GM21528 (cell line): ENCODE measurements around the gene TMEM150C.

Experiments used
- ATAC-seq: cut with Tn5 transposase; IDR thresholded peaks from one replicate; pipeline ENCODE4 v1.9.1; 2021; ENCODE audit warnings: mild to moderate bottlenecking, moderate library complexity; ENCODE audit not compliant: unreplicated experiment, low FRiP score

Gene TMEM150C

GRCh38 chr4:82561786-82562563 lies at the start of gene TMEM150C:
Gene TMEM150C (minus strand): TSS chr4:82561988. CDS start chr4:82504657, 57,331 bp downstream.
- ATAC-seq, result no peak

GRCh38 chr4:82611527-82611926 lies 49.7 kb upstream of the TMEM150C start:
- ATAC-seq, result no peak

- ATAC-seq, result no peak
Observed at GRCh38 chr4:82610041-82610440, 48.3 kb upstream of the TMEM150C start.

- ATAC-seq, result no peak
Observed at GRCh38 chr4:82606622-82607021, 44.8 kb upstream of the TMEM150C start.

- no peak for ATAC-seq
Observed at GRCh38 chr4:82604522-82604921, 42.7 kb upstream of the TMEM150C start.

GRCh38 chr4:82601242-82602015 lies 39.6 kb upstream of the TMEM150C start:
- no peak for ATAC-seq

- ATAC-seq, result no peak
Observed at GRCh38 chr4:82599336-82599735, 37.5 kb upstream of the TMEM150C start.

- ATAC-seq, result no peak
Observed at GRCh38 chr4:82594456-82594855, 32.7 kb upstream of the TMEM150C start.

- no peak for ATAC-seq
Observed at GRCh38 chr4:82593411-82593810, 31.6 kb upstream of the TMEM150C start.

GRCh38 chr4:82592639-82593038 lies 30.9 kb upstream of the TMEM150C start:
- no peak for ATAC-seq

GRCh38 chr4:82591592-82591991 lies 29.8 kb upstream of the TMEM150C start:
- ATAC-seq, result no peak

- no peak for ATAC-seq
Observed at GRCh38 chr4:82589756-82590155, 28.0 kb upstream of the TMEM150C start.

- ATAC-seq, result no peak
Observed at GRCh38 chr4:82588771-82589270, 27.0 kb upstream of the TMEM150C start.

GRCh38 chr4:82587826-82588540 lies 26.2 kb upstream of the TMEM150C start:
- no peak for ATAC-seq

- no peak for ATAC-seq
Observed at GRCh38 chr4:82585690-82586435, 24.1 kb upstream of the TMEM150C start.

GRCh38 chr4:82584931-82585330 lies 23.1 kb upstream of the TMEM150C start:
- ATAC-seq, result no peak

GRCh38 chr4:82583897-82584587 lies 22.3 kb upstream of the TMEM150C start:
- no peak for ATAC-seq

GRCh38 chr4:82579932-82580331 lies 18.1 kb upstream of the TMEM150C start:
- ATAC-seq, result no peak

- ATAC-seq, result no peak
Observed at GRCh38 chr4:82578935-82579334, 17.1 kb upstream of the TMEM150C start.

- ATAC-seq, result no peak
Observed at GRCh38 chr4:82577451-82577850, 15.7 kb upstream of the TMEM150C start.
